ENCODE results near the gene ADAMTSL5. TPM values are rescaled to one million over a fixed set of nuclear protein-coding genes. Genes with fewer than 3 reads are reported as not detected.
"Not testable (repeated sequence)": the region's sequence is repeated elsewhere in the genome, so short reads cannot be mapped to it uniquely, and the experiment has no call there.

ADAMTSL5 gene
- total RNA-seq, 1 donor from 2014 or later, result 6.4 TPM

GRCh38 chr19:1540365-1540925 is 27.6 kb upstream of the ADAMTSL5 start:
- Mint-ChIP-seq H3K36me3 (ENCODE audit: low read depth) (no peaks in the 10 kb centered on the region), H3K27ac (no peak overlapping the region), H3K27me3 (ENCODE audit: low read depth) (peaks cover 12% of the 10 kb centered on the region), H3K4me3 (ENCODE audit: low read depth) (no peak overlapping the region), H3K4me1 (ENCODE audit: low read depth) (no peaks in the 10 kb centered on the region), H3K9me3 (no peaks in the 10 kb centered on the region)
- intact Hi-C loops (cut with micrococcal nuclease), result loop anchor here (10.0 kb wide), 1 partner anchor 224 kb away; no protein-coding TSS in a partner anchor
- DNase-seq (ENCODE audit: low spot score), result no peak

GRCh38 chr19:1539749-1540148 is 26.9 kb upstream of the ADAMTSL5 start:
- peaks cover 12% of the 10 kb centered on the region for H3K27me3 Mint-ChIP-seq (ENCODE audit: low read depth)
- not testable (repeated sequence) for H3K4me3 Mint-ChIP-seq (ENCODE audit: low read depth); H3K4me1 Mint-ChIP-seq (ENCODE audit: low read depth); H3K9me3 Mint-ChIP-seq; H3K36me3 Mint-ChIP-seq (ENCODE audit: low read depth); H3K27ac Mint-ChIP-seq; DNase-seq (ENCODE audit: low spot score)
- intact Hi-C loops (cut with micrococcal nuclease), result loop anchor here (10.0 kb wide), 1 partner anchor 225 kb away; no protein-coding TSS in a partner anchor

GRCh38 chr19:1538978-1539377 is 26.2 kb upstream of the ADAMTSL5 start:
- no peak overlapping the region for H3K4me3 Mint-ChIP-seq (ENCODE audit: low read depth)
- no peak for DNase-seq (ENCODE audit: low spot score)
- no peaks in the 10 kb centered on the region for H3K9me3 Mint-ChIP-seq
- no peaks in the 10 kb centered on the region for H3K4me1 Mint-ChIP-seq (ENCODE audit: low read depth)
- no peak overlapping the region for H3K27ac Mint-ChIP-seq
- H3K27me3 Mint-ChIP-seq (ENCODE audit: low read depth), result peaks cover 12% of the 10 kb centered on the region
- H3K36me3 Mint-ChIP-seq (ENCODE audit: low read depth), result no peaks in the 10 kb centered on the region
- intact Hi-C loops (cut with micrococcal nuclease), result no loop called here

- intact Hi-C loops (cut with micrococcal nuclease); H3K27ac Mint-ChIP-seq; H3K27me3 Mint-ChIP-seq (ENCODE audit: low read depth); H3K36me3 Mint-ChIP-seq (ENCODE audit: low read depth); H3K4me1 Mint-ChIP-seq (ENCODE audit: low read depth); DNase-seq (ENCODE audit: low spot score); H3K9me3 Mint-ChIP-seq; H3K4me3 Mint-ChIP-seq (ENCODE audit: low read depth): not testable (repeated sequence)
Observed at GRCh38 chr19:1535699-1536098, 22.9 kb upstream of the ADAMTSL5 start.

GRCh38 chr19:1534972-1535371 is 22.2 kb upstream of the ADAMTSL5 start:
- H3K4me3 Mint-ChIP-seq (ENCODE audit: low read depth), result no peak overlapping the region
- no peak overlapping the region for H3K27ac Mint-ChIP-seq
- intact Hi-C loops (cut with micrococcal nuclease), result no loop called here
- no peaks in the 10 kb centered on the region for H3K4me1 Mint-ChIP-seq (ENCODE audit: low read depth)
- no peaks in the 10 kb centered on the region for H3K9me3 Mint-ChIP-seq
- DNase-seq (ENCODE audit: low spot score), result no peak
- no peaks in the 10 kb centered on the region for H3K36me3 Mint-ChIP-seq (ENCODE audit: low read depth)
- no peaks in the 10 kb centered on the region for H3K27me3 Mint-ChIP-seq (ENCODE audit: low read depth)

- Mint-ChIP-seq H3K27me3 (ENCODE audit: low read depth) (no peaks in the 10 kb centered on the region), H3K36me3 (ENCODE audit: low read depth) (no peaks in the 10 kb centered on the region), H3K4me1 (ENCODE audit: low read depth) (no peaks in the 10 kb centered on the region), H3K9me3 (no peaks in the 10 kb centered on the region), H3K4me3 (ENCODE audit: low read depth) (no peak overlapping the region), H3K27ac (no peak overlapping the region)
- intact Hi-C loops (cut with micrococcal nuclease), result no loop called here
- no peak for DNase-seq (ENCODE audit: low spot score)
Observed at GRCh38 chr19:1533510-1534150, 20.8 kb upstream of the ADAMTSL5 start.

GRCh38 chr19:1532003-1532402 is 19.2 kb upstream of the ADAMTSL5 start:
- Mint-ChIP-seq H3K4me3 (ENCODE audit: low read depth) (no peak overlapping the region), H3K4me1 (ENCODE audit: low read depth) (no peaks in the 10 kb centered on the region), H3K27me3 (ENCODE audit: low read depth) (no peaks in the 10 kb centered on the region), H3K36me3 (ENCODE audit: low read depth) (no peaks in the 10 kb centered on the region), H3K9me3 (no peaks in the 10 kb centered on the region), H3K27ac (no peak overlapping the region)
- intact Hi-C loops (cut with micrococcal nuclease), result no loop called here
- no peak for DNase-seq (ENCODE audit: low spot score)

GRCh38 chr19:1531587-1531986 is 18.8 kb upstream of the ADAMTSL5 start:
- Mint-ChIP-seq H3K4me1 (ENCODE audit: low read depth) (no peaks in the 10 kb centered on the region), H3K36me3 (ENCODE audit: low read depth) (no peaks in the 10 kb centered on the region), H3K9me3 (no peaks in the 10 kb centered on the region), H3K27me3 (ENCODE audit: low read depth) (no peaks in the 10 kb centered on the region), H3K4me3 (ENCODE audit: low read depth) (no peak overlapping the region), H3K27ac (no peak overlapping the region)
- DNase-seq (ENCODE audit: low spot score), result no peak
- intact Hi-C loops (cut with micrococcal nuclease), result no loop called here

GRCh38 chr19:1530856-1531255 is 18.0 kb upstream of the ADAMTSL5 start:
- intact Hi-C loops (cut with micrococcal nuclease), result not testable (repeated sequence)

GRCh38 chr19:1529430-1529816 is 16.6 kb upstream of the ADAMTSL5 start:
- no peak overlapping the region for H3K4me3 Mint-ChIP-seq (ENCODE audit: low read depth)
- intact Hi-C loops (cut with micrococcal nuclease), result no loop called here

More at GRCh38 chr19:1530856-1531255, 18.0 kb upstream of the ADAMTSL5 start:
- not testable (repeated sequence) for H3K27me3 Mint-ChIP-seq (ENCODE audit: low read depth); H3K36me3 Mint-ChIP-seq (ENCODE audit: low read depth); H3K27ac Mint-ChIP-seq; H3K4me3 Mint-ChIP-seq (ENCODE audit: low read depth); H3K4me1 Mint-ChIP-seq (ENCODE audit: low read depth); DNase-seq (ENCODE audit: low spot score); H3K9me3 Mint-ChIP-seq

GRCh38 chr19:1528596-1529429 is 16.0 kb upstream of the ADAMTSL5 start:
- H3K27ac Mint-ChIP-seq, result no peak overlapping the region

More at GRCh38 chr19:1529430-1529816, 16.6 kb upstream of the ADAMTSL5 start:
- Mint-ChIP-seq H3K4me1 (ENCODE audit: low read depth) (peaks cover 1% of the 10 kb centered on the region), H3K36me3 (ENCODE audit: low read depth) (no peaks in the 10 kb centered on the region), H3K27me3 (ENCODE audit: low read depth) (peaks cover 7% of the 10 kb centered on the region), H3K27ac (no peak overlapping the region), H3K9me3 (no peaks in the 10 kb centered on the region)
- no peak for DNase-seq (ENCODE audit: low spot score)

GRCh38 chr19:1527650-1528309 is 15.0 kb upstream of the ADAMTSL5 start:
- Mint-ChIP-seq H3K27me3 (ENCODE audit: low read depth) (peaks cover 9% of the 10 kb centered on the region), H3K9me3 (no peaks in the 10 kb centered on the region), H3K27ac (no peak overlapping the region), H3K36me3 (ENCODE audit: low read depth) (no peaks in the 10 kb centered on the region), H3K4me1 (ENCODE audit: low read depth) (peaks cover 1% of the 10 kb centered on the region), H3K4me3 (ENCODE audit: low read depth) (no peak overlapping the region)
- no peak for DNase-seq (ENCODE audit: low spot score)
- intact Hi-C loops (cut with micrococcal nuclease), result no loop called here

More at GRCh38 chr19:1528596-1529429, 16.0 kb upstream of the ADAMTSL5 start:
- H3K27me3 Mint-ChIP-seq (ENCODE audit: low read depth), result peaks cover 9% of the 10 kb centered on the region
- DNase-seq (ENCODE audit: low spot score), result no peak
- no peaks in the 10 kb centered on the region for H3K9me3 Mint-ChIP-seq
- no peaks in the 10 kb centered on the region for H3K36me3 Mint-ChIP-seq (ENCODE audit: low read depth)
- intact Hi-C loops (cut with micrococcal nuclease), result no loop called here
- H3K4me1 Mint-ChIP-seq (ENCODE audit: low read depth), result peaks cover 1% of the 10 kb centered on the region
- no peak overlapping the region for H3K4me3 Mint-ChIP-seq (ENCODE audit: low read depth)

Data from activated T-helper 2 cell treated with anti-CD3 and anti-CD28 coated beads, Interferon-gamma antibody, Interleukin-2, Interleukin-4, amounts not matched to agents 10 μg/mL and 5 μg/mL and 100 μg/mL, durations not matched to agents 14 hours and 24 hours and 36 hours (primary cell).